ENCODE data around the gene IKBKE. TPM values are rescaled to one million over a fixed set of nuclear protein-coding genes. Genes with fewer than 3 reads are reported as not detected.

Gene IKBKE
- total and polyA plus RNA-seq, 10 of the 15 experiments (the other 5 are each of a cell fraction or from before 2014, with no cell fraction given), result 12.8 to 35.1 (median 23.1) TPM

GRCh38 chr1:206506405-206507283 is 36.4 kb downstream of the IKBKE start (continued):
- TF ChIP-seq RUNX3 (IDR thresholded peaks at IDR 0.05; ENCODE audit: low read length) (0 out of 2 replicates have a peak, but pooled peaks have one; percentile 7), NR2F1 (conservative IDR thresholded peaks at IDR 0.05) (no peak), NKRF (conservative IDR thresholded peaks at IDR 0.05) (peak; percentile 35; the same call in 1 of the 2 replicates), SIX5 (IDR thresholded peaks at IDR 0.05; ENCODE audit: low read depth, low read length, severe bottlenecking) (no peak), HDAC2 (IDR thresholded peaks at IDR 0.05) (no peak), TAF1 (IDR thresholded peaks at IDR 0.05; ENCODE audit: borderline replicate concordance, low read depth, low read length) (no peak), RELB (IDR thresholded peaks at IDR 0.05; ENCODE audit: low read depth) (peak; percentile 83), POLR2AphosphoS2 (IDR thresholded peaks at IDR 0.05; ENCODE audit: low read depth, low read length) (no peak), EED (IDR thresholded peaks at IDR 0.05; ENCODE audit: low read depth) (peak; percentile 64; the same call in 1 of the 2 replicates), NFIC (IDR thresholded peaks at IDR 0.05; ENCODE audit: low read depth, low read length) (0 out of 2 replicates have a peak, but pooled peaks have one; percentile 15), NR2C1 (IDR thresholded peaks at IDR 0.05) (no peak), ASH2L (IDR thresholded peaks at IDR 0.05; ENCODE audit: borderline replicate concordance, low read depth) (no peak), CBX5 (IDR thresholded peaks at IDR 0.05; ENCODE audit: low read depth) (no peak), NBN (IDR thresholded peaks at IDR 0.05) (peak; percentile 78; the same call in 1 of the 2 replicates), RELA (IDR thresholded peaks at IDR 0.05; ENCODE audit: borderline replicate concordance, partially characterized antibody) (peak; percentile 35), ZNF24 (IDR thresholded peaks at IDR 0.05) (no peak)
- TF ChIP-seq, protein P1, sequence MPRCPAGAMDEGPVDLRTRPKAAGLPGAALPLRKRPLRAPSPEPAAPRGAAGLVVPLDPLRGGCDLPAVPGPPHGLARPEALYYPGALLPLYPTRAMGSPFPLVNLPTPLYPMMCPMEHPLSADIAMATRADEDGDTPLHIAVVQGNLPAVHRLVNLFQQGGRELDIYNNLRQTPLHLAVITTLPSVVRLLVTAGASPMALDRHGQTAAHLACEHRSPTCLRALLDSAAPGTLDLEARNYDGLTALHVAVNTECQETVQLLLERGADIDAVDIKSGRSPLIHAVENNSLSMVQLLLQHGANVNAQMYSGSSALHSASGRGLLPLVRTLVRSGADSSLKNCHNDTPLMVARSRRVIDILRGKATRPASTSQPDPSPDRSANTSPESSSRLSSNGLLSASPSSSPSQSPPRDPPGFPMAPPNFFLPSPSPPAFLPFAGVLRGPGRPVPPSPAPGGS (IDR thresholded peaks at IDR 0.05; ENCODE audit: borderline replicate concordance, insufficient read depth, low read depth, low read length, poor library complexity, severe bottlenecking), result no peak
- TF ChIP-seq, protein P2, sequence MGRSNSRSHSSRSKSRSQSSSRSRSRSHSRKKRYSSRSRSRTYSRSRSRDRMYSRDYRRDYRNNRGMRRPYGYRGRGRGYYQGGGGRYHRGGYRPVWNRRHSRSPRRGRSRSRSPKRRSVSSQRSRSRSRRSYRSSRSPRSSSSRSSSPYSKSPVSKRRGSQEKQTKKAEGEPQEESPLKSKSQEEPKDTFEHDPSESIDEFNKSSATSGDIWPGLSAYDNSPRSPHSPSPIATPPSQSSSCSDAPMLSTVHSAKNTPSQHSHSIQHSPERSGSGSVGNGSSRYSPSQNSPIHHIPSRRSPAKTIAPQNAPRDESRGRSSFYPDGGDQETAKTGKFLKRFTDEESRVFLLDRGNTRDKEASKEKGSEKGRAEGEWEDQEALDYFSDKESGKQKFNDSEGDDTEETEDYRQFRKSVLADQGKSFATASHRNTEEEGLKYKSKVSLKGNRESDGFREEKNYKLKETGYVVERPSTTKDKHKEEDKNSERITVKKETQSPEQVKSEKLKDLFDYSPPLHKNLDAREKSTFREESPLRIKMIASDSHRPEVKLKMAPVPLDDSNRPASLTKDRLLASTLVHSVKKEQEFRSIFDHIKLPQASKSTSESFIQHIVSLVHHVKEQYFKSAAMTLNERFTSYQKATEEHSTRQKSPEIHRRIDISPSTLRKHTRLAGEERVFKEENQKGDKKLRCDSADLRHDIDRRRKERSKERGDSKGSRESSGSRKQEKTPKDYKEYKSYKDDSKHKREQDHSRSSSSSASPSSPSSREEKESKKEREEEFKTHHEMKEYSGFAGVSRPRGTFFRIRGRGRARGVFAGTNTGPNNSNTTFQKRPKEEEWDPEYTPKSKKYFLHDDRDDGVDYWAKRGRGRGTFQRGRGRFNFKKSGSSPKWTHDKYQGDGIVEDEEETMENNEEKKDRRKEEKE (IDR thresholded peaks at IDR 0.05), result no peak

Data from GM12878 (cell line).